Activated CD4-positive, alpha-beta T cell treated with anti-CD3 and anti-CD28 coated beads, Interleukin-2, amount 50 U/mL, for 24 hours (primary cell): Measurements from ENCODE around the gene ZC3H12C.
"Not testable (repeated sequence)": the region's sequence is repeated elsewhere in the genome, so short reads cannot be mapped to it uniquely, and the experiment has no call there.

ENCODE experiments used
- DNase-seq, 2 donors: peaks; one replicate each; pipeline ENCODE4 v3.0.0-alpha.2; 2020; ENCODE audit warnings: low read depth in 1 of 2, low spot score in 1 of 2

The ZC3H12C gene

GRCh38 chr11:110176366-110177085, 83.3 kb downstream of the ZC3H12C start:
- DNase-seq, result no peak

- DNase-seq, result no peak
Measured at GRCh38 chr11:110177086-110177456, 83.9 kb downstream of the ZC3H12C start.

- DNase-seq, result no peak
Measured at GRCh38 chr11:110179064-110179463, 85.9 kb downstream of the ZC3H12C start.

GRCh38 chr11:110182886-110183285, 89.7 kb downstream of the ZC3H12C start:
- DNase-seq, result no peak

DNA sequence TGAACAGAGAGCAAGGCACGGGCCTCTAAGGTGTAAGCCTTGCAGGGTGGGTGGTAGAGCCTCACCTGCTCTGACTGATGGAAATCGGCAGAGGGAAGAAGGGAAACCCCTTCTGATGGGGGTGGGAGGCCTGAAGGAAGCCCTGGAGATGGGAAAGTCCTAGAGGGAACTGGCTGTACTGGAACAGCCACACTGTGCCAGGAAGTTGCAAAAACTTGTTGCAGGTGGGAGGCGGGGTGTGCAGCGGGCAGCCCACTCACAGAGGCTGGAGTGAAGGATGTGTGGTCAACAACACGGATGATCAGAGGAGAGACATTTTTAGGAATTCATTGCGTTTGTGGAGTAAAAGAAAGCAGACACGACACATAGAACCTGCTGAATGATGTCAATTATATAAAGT, 91.3 kb downstream of the ZC3H12C start:
- no peak for DNase-seq

- DNase-seq, result no peak
Measured at GRCh38 chr11:110185121-110185591, 92.0 kb downstream of the ZC3H12C start.

DNA sequence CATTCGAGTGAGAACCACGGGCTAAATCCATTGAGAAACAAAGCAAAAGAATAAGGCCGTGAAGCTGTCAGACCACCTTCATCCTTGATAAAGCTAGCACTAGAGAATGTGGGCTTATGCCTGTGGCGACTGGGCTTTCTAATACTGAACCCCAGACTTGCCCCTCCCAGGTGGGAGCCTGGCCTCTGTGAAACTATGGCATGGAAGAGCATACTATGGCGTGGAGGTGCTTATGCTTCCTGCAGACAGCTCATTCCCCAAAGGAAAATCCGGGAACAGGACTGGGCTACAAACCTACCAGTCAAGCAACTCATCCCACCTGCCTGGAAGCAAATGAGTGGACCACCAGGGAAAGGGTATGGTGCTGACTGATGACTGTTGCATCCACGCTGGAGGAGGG, 92.4 kb downstream of the ZC3H12C start:
- DNase-seq, result no peak

DNA sequence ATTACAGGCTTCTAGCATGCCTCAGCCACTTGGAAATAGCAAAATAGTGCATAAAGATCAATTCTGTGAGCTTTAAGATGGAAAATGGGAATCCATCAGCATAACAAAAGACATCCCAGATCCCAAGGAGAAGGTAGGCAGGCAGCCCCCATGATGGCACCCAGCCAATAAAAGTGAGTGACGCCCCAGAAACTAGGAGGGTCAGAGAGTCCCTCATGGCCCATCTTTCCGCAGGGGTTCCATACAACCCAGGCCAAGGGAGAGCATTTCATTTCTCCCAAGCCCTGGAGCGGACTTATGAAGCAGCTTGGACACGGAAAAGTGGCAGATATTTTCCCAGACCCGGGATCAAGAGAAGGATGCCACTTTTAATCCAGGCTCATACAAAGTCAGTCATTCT, 93.3 kb downstream of the ZC3H12C start:
- no peak for DNase-seq

DNA sequence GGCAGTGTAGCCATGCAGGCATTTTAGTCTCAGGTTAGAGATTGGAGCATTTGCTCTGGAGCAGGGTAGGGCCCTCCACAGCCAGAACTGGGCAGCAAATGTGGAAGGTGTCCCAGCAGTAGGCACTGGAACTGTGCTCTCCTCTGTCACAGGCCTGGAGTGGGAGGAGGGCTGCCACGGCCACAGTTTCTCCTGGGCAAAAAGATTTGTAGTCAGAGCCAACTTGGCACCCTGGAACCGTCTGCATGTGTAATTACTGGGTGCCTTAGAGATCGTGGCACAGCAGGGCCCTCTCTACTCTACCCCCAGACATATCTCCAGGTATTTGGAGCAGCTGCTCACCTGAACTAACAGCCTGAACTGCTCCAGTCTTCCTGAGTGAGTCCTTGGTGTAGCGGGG, 93.7 kb downstream of the ZC3H12C start:
- no peak for DNase-seq

DNA sequence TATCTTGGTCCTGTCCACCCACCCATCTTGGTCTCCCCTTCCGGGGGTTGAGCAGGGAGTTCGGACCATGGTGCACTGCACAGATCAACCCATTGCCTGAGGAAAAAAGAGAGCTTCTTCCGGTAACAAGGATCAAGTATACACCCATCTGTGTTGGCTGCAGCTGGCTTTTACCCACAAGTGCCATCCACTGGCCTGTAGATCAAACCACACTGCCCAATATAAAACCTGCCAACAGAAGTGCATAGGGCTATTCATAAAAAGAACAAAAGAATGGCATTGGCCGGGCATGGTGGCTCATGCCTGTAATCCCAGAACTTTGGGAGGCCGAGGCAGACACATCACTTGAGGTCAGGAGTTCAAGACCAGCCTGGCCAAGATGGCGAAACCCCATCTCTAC, 94.5 kb downstream of the ZC3H12C start:
- DNase-seq, result no peak

GRCh38 chr11:110190885-110191284, 97.7 kb downstream of the ZC3H12C start:
- no peak for DNase-seq

DNA sequence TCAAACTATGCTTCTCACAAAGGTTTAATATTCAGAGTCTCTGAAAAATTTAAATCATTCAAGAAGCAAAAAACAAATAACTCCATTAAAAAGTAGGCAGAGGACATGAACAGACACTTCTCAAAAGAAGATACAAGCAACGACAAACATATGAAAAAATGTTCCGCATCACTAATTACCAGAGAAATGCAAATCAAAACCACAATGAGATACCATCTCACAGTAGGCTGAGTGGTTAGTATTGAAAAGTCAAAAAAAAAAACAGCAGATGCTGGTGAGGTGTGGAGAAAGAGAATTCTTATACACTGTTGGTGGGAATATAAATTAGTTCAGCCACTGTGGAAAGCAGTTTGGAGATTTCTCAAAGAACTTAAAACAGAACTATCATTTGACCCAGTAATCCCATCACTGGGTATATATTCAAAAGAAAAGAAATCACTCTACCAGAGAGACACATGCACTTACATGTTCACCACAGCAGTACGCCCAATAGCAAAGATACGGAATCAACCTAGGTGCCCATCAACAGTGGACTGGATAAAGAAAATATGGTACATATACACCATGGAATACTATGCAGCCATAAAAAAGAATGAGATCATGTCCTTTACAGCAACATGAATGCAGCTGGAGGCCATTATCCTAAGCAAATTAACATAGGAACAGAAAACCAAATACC, 99.6 kb downstream of the ZC3H12C start:
- DNase-seq, result not testable (repeated sequence)

DNA sequence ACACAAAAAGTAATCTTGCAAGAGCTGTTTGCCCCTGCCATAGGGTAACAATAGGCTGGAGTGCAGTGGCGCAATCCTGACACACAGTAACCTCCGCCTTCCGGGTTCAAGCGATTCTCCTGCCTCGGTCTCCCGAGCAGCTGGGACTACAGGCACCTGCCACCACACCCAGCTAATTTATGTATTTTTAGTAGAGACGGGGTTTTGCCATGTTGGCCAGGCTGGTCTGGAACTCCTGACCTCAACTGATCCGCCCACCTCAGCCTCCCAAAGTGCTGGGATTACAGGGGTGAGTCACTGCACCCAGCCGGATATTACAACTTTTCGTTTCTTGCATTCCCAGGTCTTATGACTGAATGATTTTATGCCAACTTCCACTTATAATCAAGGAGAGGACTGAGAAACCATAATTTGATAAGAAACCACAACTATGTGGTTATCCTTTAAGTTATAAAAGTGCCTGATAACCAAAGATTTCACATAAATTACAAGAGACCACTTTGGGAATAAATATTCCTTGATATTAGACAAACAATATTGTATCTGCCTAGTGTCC, 101.1 kb downstream of the ZC3H12C start:
- not testable (repeated sequence) for DNase-seq

GRCh38 chr11:110196241-110196754, 103.1 kb downstream of the ZC3H12C start:
- no peak for DNase-seq

GRCh38 chr11:110196884-110197420, 103.8 kb downstream of the ZC3H12C start:
- no peak for DNase-seq

DNA sequence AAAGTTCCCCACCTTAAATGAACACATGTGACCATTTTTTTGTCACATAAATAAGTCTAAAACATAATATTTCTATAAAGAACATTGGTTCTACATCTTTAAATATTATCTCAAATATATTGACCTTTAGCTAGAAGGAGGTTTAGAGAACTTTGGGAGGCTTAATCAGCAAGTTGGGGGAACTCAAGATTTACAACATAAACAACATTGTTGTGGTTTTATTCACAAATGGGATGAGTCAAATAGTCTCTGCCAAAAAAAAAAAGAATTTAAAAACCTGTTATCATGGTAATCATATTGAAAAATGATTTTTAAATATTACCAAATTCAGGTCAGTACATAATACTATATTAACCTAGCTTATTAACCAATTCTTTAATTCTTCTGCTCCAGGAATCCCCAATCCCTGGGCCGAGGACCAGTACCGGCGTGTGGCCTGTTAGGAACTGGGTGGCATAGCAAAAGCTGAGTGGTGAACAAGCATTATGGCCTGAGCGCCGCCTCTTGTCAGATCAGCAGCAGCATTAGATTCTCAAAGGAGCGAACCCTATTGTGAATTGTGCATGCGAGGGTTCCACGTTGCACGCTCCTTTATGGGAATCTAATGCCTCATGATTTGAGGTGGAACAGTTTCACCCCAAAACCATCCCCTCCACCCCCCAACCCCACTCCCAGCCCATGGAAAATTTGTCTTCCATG, 105.0 kb downstream of the ZC3H12C start:
- no peak for DNase-seq

DNA sequence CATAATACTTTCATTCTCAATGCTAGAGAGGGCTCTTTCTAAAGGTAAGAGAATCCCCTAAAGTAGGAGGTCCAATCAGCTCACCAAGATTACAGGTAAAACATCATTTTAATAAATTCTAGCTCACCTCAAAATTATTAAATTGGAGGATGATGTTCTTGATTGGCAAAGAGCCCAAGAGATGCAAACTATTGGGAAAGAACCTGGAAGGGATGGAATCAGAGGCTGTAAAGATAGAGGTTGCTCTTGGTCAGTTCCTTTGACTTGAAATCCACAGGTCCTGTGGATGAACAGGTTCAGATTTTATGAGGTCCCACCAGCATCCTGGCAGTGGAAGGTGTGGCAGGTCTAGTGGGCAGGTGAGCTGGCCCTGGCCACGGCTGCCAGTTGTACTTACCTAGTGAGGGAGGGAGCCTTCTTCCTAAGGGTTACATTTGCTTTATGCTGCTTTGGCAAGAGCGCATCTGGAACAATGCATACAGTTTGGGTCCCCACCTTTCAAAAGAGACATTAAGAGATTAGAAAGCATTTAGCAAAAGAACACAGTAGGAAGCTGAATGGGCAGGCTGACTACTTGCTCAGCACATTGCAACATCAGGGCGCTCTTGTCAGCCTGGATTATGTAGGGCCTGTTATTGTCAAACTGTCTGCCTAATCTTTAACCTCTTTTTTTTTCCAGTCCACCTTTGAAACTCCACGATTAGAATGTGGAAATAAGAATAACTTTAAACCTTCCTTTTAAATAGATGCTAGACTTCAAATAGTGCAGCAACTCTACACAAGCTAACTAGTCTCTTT, 106.2 kb downstream of the ZC3H12C start:
- DNase-seq, result no peak

DNA sequence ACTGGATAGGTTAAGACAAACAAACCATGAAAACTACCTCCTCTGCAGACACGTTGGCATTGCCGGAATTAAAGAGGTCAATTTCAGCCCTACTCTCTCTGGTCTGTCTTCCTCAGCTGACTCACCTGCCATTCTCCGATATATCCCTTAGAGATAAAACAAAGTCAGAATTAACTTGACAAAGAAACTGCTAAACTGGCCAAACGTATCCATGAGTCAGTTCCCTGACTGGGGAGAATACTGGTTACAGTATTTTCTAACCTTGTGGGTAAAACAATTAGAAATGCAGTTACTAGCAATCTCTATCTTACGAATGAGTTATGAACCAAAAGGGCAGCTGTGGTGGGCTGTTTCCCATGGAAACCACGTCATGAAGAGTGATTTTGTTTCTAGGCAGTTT, 107.0 kb downstream of the ZC3H12C start:
- no peak for DNase-seq

GRCh38 chr11:110200836-110201235, 107.6 kb downstream of the ZC3H12C start:
- DNase-seq, result no peak

DNA sequence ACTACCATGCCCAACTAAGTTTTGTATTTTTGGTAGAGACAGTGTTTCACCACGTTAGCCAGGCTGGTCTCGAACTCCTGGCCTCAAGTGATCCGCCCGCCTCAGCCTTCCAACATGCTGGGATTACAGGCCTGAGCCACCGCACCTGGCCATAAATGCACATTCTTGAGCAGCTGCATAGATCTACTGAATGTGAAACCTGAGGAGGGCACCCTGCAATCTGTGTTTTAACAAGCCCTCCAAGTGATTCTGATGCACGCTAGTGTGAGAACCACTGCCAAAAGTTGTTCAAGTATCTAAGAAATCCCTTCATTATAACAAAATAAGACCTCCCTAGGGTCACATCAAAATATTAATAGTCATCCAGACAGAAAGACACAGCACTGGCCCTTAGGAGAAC, 113.9 kb downstream of the ZC3H12C start:
- DNase-seq, result no peak
